ENCODE results near the gene MGAT5B. TPM values are rescaled to one million over a fixed set of nuclear protein-coding genes. Genes with fewer than 3 reads are reported as not detected.

MGAT5B gene
- polyA plus RNA-seq, 3 donors from 2014 or later, result not detected

- Mint-ChIP-seq H3K4me3 (no peak overlapping the region), H3K36me3 (no peaks in the 10 kb centered on the region), H3K27ac (no peak overlapping the region), H3K4me1 (peaks cover 0 to under 1% of the 10 kb centered on the region in 2 donors), H3K27me3 (ENCODE audit: low read depth in 3 of 3) (peaks cover under 1 to 13% (median 8%) of the 10 kb centered on the region in 3 donors), H3K9me3 (no peaks in the 10 kb centered on the region)
- no peak for DNase-seq
These were observed 5.7 kb upstream of the MGAT5B start for GRCh38 chr17:76862494-76862893.

- Mint-ChIP-seq H3K4me3 (no peak overlapping the region), H3K9me3 (no peaks in the 10 kb centered on the region), H3K27me3 (ENCODE audit: low read depth in 3 of 3) (peaks cover 5 to 14% (median 11%) of the 10 kb centered on the region in 3 donors), H3K4me1 (peaks cover 0 to 7% of the 10 kb centered on the region in 2 donors), H3K27ac (no peak overlapping the region), H3K36me3 (no peaks in the 10 kb centered on the region)
- no peak for DNase-seq
These were observed 4.2 kb upstream of the MGAT5B start for GRCh38 chr17:76864024-76864423.

- DNase-seq, result no peak
- peaks cover 0 to 7% of the 10 kb centered on the region in 2 donors for H3K4me1 Mint-ChIP-seq
- H3K27ac Mint-ChIP-seq, result no peak overlapping the region
- H3K36me3 Mint-ChIP-seq, result no peaks in the 10 kb centered on the region
- no peaks in the 10 kb centered on the region for H3K9me3 Mint-ChIP-seq
- no peak overlapping the region for H3K4me3 Mint-ChIP-seq
- H3K27me3 Mint-ChIP-seq (ENCODE audit: low read depth in 3 of 3), result peaks cover 5 to 15% (median 11%) of the 10 kb centered on the region in 3 donors
These were observed 3.0 kb upstream of the MGAT5B start for GRCh38 chr17:76865174-76865573.

GRCh38 chr17:76866203-76866602, 2.0 kb upstream of the MGAT5B start:
- DNase-seq, result no peak
- H3K9me3 Mint-ChIP-seq, result no peaks in the 10 kb centered on the region
- H3K27me3 Mint-ChIP-seq (ENCODE audit: low read depth in 3 of 3), result peaks cover 5 to 15% (median 11%) of the 10 kb centered on the region in 3 donors
- no peak overlapping the region for H3K27ac Mint-ChIP-seq
- H3K36me3 Mint-ChIP-seq, result no peaks in the 10 kb centered on the region
- H3K4me3 Mint-ChIP-seq, result no peak overlapping the region
- H3K4me1 Mint-ChIP-seq, result peaks cover 0 to 7% of the 10 kb centered on the region in 2 donors

GRCh38 chr17:76866774-76867577, 1.2 kb upstream of the MGAT5B start:
- DNase-seq, result no peak
- H3K9me3 Mint-ChIP-seq, result no peaks in the 10 kb centered on the region
- peak overlapping the region; percentile 34 to 81 (median 55) for H3K4me3 Mint-ChIP-seq
- H3K27me3 Mint-ChIP-seq (ENCODE audit: low read depth in 3 of 3), result peaks cover 5 to 18% (median 10%) of the 10 kb centered on the region in 3 donors
- no peak overlapping the region for H3K27ac Mint-ChIP-seq
- H3K36me3 Mint-ChIP-seq, result no peaks in the 10 kb centered on the region
- H3K4me1 Mint-ChIP-seq, result peaks cover 0 to 7% of the 10 kb centered on the region in 2 donors

- peak overlapping the region; percentile 33 to 81 (median 73) for H3K4me3 Mint-ChIP-seq
- peaks cover 0 to 7% of the 10 kb centered on the region in 2 donors for H3K4me1 Mint-ChIP-seq
- no peak for DNase-seq
- no peaks in the 10 kb centered on the region for H3K36me3 Mint-ChIP-seq
- no peak overlapping the region for H3K27ac Mint-ChIP-seq
- peaks cover 5 to 18% (median 10%) of the 10 kb centered on the region in 3 donors for H3K27me3 Mint-ChIP-seq (ENCODE audit: low read depth in 3 of 3)
- no peaks in the 10 kb centered on the region for H3K9me3 Mint-ChIP-seq
These were observed 527 bp upstream of the MGAT5B start for GRCh38 chr17:76867578-76868175.

GRCh38 chr17:76868669-76869495, 678 bp downstream of the MGAT5B start:
- Mint-ChIP-seq H3K4me1 (peaks cover 0 to 7% of the 10 kb centered on the region in 2 donors), H3K36me3 (no peaks in the 10 kb centered on the region), H3K9me3 (no peaks in the 10 kb centered on the region), H3K27me3 (ENCODE audit: low read depth in 3 of 3) (peaks cover 5 to 15% (median 7%) of the 10 kb centered on the region in 3 donors), H3K27ac (no peak overlapping the region), H3K4me3 (peak overlapping the region; percentile 7 to 58 (median 41))
- DNase-seq, result no peak

GRCh38 chr17:76869496-76870376, 1.5 kb downstream of the MGAT5B start:
- Mint-ChIP-seq H3K36me3 (no peaks in the 10 kb centered on the region), H3K4me3 (no peak overlapping the region), H3K4me1 (peaks cover 0 to 7% of the 10 kb centered on the region in 2 donors), H3K9me3 (no peaks in the 10 kb centered on the region), H3K27me3 (ENCODE audit: low read depth in 3 of 3) (peaks cover 5 to 15% (median 7%) of the 10 kb centered on the region in 3 donors), H3K27ac (no peak overlapping the region)
- DNase-seq, result no peak

- H3K27me3 Mint-ChIP-seq (ENCODE audit: low read depth in 3 of 3), result peaks cover 5 to 15% (median 7%) of the 10 kb centered on the region in 3 donors
- no peaks in the 10 kb centered on the region for H3K9me3 Mint-ChIP-seq
- peaks cover 0 to 7% of the 10 kb centered on the region in 2 donors for H3K4me1 Mint-ChIP-seq
- no peaks in the 10 kb centered on the region for H3K36me3 Mint-ChIP-seq
- H3K4me3 Mint-ChIP-seq, result no peak overlapping the region
- no peak for DNase-seq
- no peak overlapping the region for H3K27ac Mint-ChIP-seq
These were observed 2.1 kb downstream of the MGAT5B start for GRCh38 chr17:76870377-76870714.

GRCh38 chr17:76871668-76872067, 3.5 kb downstream of the MGAT5B start:
- H3K27me3 Mint-ChIP-seq (ENCODE audit: low read depth in 3 of 3), result peaks cover 5 to 14% (median 7%) of the 10 kb centered on the region in 3 donors
- H3K4me3 Mint-ChIP-seq, result peak overlapping the region in 1 of 5 donors; percentile 19
- no peak overlapping the region for H3K27ac Mint-ChIP-seq
- no peaks in the 10 kb centered on the region for H3K36me3 Mint-ChIP-seq
- peaks cover 0 to 7% of the 10 kb centered on the region in 2 donors for H3K4me1 Mint-ChIP-seq
- no peaks in the 10 kb centered on the region for H3K9me3 Mint-ChIP-seq
- DNase-seq, result no peak

GRCh38 chr17:76872221-76872873, 4.1 kb downstream of the MGAT5B start:
- H3K9me3 Mint-ChIP-seq, result no peaks in the 10 kb centered on the region
- DNase-seq, result peak in 1 of 3 donors; percentile 17
- peak overlapping the region in 1 of 6 donors; percentile 55 for H3K27ac Mint-ChIP-seq

GRCh38 chr17:76872874-76873221, 4.6 kb downstream of the MGAT5B start:
- H3K4me3 Mint-ChIP-seq, result no peak overlapping the region
- H3K36me3 Mint-ChIP-seq, result no peaks in the 10 kb centered on the region
- DNase-seq, result no peak
- H3K27ac Mint-ChIP-seq, result no peak overlapping the region
- H3K4me1 Mint-ChIP-seq, result peaks cover 0 to 3% of the 10 kb centered on the region in 2 donors
- H3K27me3 Mint-ChIP-seq (ENCODE audit: low read depth in 3 of 3), result peaks cover 2 to 7% (median 6%) of the 10 kb centered on the region in 3 donors
- H3K9me3 Mint-ChIP-seq, result no peaks in the 10 kb centered on the region

More at GRCh38 chr17:76872221-76872873, 4.1 kb downstream of the MGAT5B start:
- H3K4me1 Mint-ChIP-seq, result peaks cover 0 to 7% of the 10 kb centered on the region in 2 donors
- H3K4me3 Mint-ChIP-seq, result no peak overlapping the region
- no peaks in the 10 kb centered on the region for H3K36me3 Mint-ChIP-seq
- peaks cover 3 to 11% (median 7%) of the 10 kb centered on the region in 3 donors for H3K27me3 Mint-ChIP-seq (ENCODE audit: low read depth in 3 of 3)

Measured in immature natural killer cell (primary cell).